CD4-positive, CD25-positive, alpha-beta regulatory T cell (primary cell): ENCODE measurements around the gene PPP2R1B. TPM values are rescaled to one million over a fixed set of nuclear protein-coding genes. Genes with fewer than 3 reads are reported as not detected.

Source experiments
- ATAC-seq, 2 donors: fragments of 150-1000 bp; cut with Tn5 transposase; one replicate each; pipeline ENCODE4 v1.10.0; 2021; ENCODE audit warnings: low read depth in 2 of 2, moderate number of reproducible peaks in 2 of 2, moderate library complexity in 1 of 2
- DNase-seq, 3 donors: peaks; one replicate each; pipeline versions ENCODE4 v3.0.0 to v3.0.0-alpha.2; 2012 to 2022; ENCODE audit warnings: mixed read lengths in 1 of 3
- H3K27ac ChIP-seq: one replicate; pipeline ENCODE4 v1.7.0; 2013; ENCODE audit warnings: mild to moderate bottlenecking, low read length; ENCODE audit not compliant: insufficient read depth, poor library complexity, severe bottlenecking
- H3K27me3 ChIP-seq: one replicate; pipeline ENCODE4 v1.7.0; 2013; ENCODE audit warnings: low read length; ENCODE audit not compliant: control insufficient read depth, insufficient read depth
- H3K36me3 ChIP-seq: one replicate; pipeline ENCODE4 v1.7.0; 2013; ENCODE audit warnings: mild to moderate bottlenecking, low read length, moderate library complexity; ENCODE audit not compliant: control insufficient read depth, insufficient read depth
- H3K4me1 ChIP-seq: 2 replicates; pipeline ENCODE4 v1.7.0; 2013; ENCODE audit warnings: mild to moderate bottlenecking, low read length; ENCODE audit not compliant: insufficient read depth, control insufficient read depth, poor library complexity, severe bottlenecking
- H3K4me3 ChIP-seq: one replicate; pipeline ENCODE4 v1.7.0; 2013; ENCODE audit warnings: low read depth, mild to moderate bottlenecking, low read length, moderate library complexity
- H3K9me3 ChIP-seq, 2 experiments: 1 replicate in 1 of 2; 2 replicates in 1 of 2; pipeline ENCODE4 v1.7.0; 2013; ENCODE audit warnings: low read length in 2 of 2, mild to moderate bottlenecking in 1 of 2, moderate library complexity in 1 of 2; ENCODE audit not compliant: control insufficient read depth in 2 of 2
- H3K27ac Mint-ChIP-seq, 3 donors: one replicate each; pipeline ENCODE4 v1.8.0; 2020 to 2022; ENCODE audit warnings: mild to moderate bottlenecking in 3 of 3, mixed read lengths in 3 of 3, moderate library complexity in 2 of 3
- H3K27me3 Mint-ChIP-seq: one replicate; pipeline ENCODE4 v1.8.0; 2022; ENCODE audit warnings: mild to moderate bottlenecking, mixed read lengths
- H3K36me3 Mint-ChIP-seq: one replicate; pipeline ENCODE4 v1.8.0; 2020; ENCODE audit warnings: mixed read lengths
- H3K4me1 Mint-ChIP-seq, 4 donors: one replicate each; pipeline ENCODE4 v1.8.0; 2020 to 2022; ENCODE audit warnings: mixed read lengths in 4 of 4, mild to moderate bottlenecking in 1 of 4
- H3K4me3 Mint-ChIP-seq, 4 donors: one replicate each; pipeline ENCODE4 v1.8.0; 2020 to 2022; ENCODE audit warnings: mild to moderate bottlenecking in 4 of 4, mixed read lengths in 4 of 4, moderate library complexity in 3 of 4
- H3K9me3 Mint-ChIP-seq, 7 donors: one replicate each; pipeline ENCODE4 v1.8.0; 2020 to 2022; ENCODE audit warnings: mixed read lengths in 7 of 7, mild to moderate bottlenecking in 3 of 7, moderate library complexity in 2 of 7
- polyA plus RNA-seq, 4 donors: library from polyadenylated mRNA; unstranded; fragments of 300-500 nt; fragmentation: Illumina TruSeq; gene quantifications; one replicate each; pipeline ENCODE4 v1.2.3, GENCODE V29; 2021
- total RNA-seq: library from RNA; stranded (reverse); gene quantifications from one replicate; pipeline ENCODE4 v1.2.3, GENCODE V29; 2022

PPP2R1B gene
- total and polyA plus RNA-seq, 5 donors from 2014 or later = 16.5 to 45.9 (median 23.5) TPM

- no peaks in the 10 kb centered on the region for H3K4me1 ChIP-seq
- Mint-ChIP-seq H3K4me3 (no peak overlapping the region), H3K27me3 (no peaks in the 10 kb centered on the region), H3K9me3 (no peaks in the 10 kb centered on the region), H3K36me3 (peaks cover 55% of the 10 kb centered on the region), H3K27ac (peak overlapping the region in 1 of 3 donors; percentile 33), H3K4me1 (peaks cover 4 to 12% (median 11%) of the 10 kb centered on the region in 4 donors)
- DNase-seq (no peak), ATAC-seq (no peak)
- H3K36me3 ChIP-seq = peaks cover 76% of the 10 kb centered on the region
- H3K27ac ChIP-seq = no peak overlapping the region
- no peaks in the 10 kb centered on the region for H3K9me3 ChIP-seq
- no peaks in the 10 kb centered on the region for H3K27me3 ChIP-seq
- no peak overlapping the region for H3K4me3 ChIP-seq
These were observed 24.4 kb downstream of the PPP2R1B start for GRCh38 chr11:111741751-111742150.

GRCh38 chr11:111739299-111739698 lies 26.9 kb downstream of the PPP2R1B start:
- Mint-ChIP-seq H3K27me3 (no peaks in the 10 kb centered on the region), H3K36me3 (peaks cover 38% of the 10 kb centered on the region), H3K4me1 (peaks cover 2 to 17% (median 11%) of the 10 kb centered on the region in 4 donors), H3K27ac (peak overlapping the region in 1 of 3 donors; percentile 47), H3K4me3 (no peak overlapping the region), H3K9me3 (no peaks in the 10 kb centered on the region)
- no peak overlapping the region for H3K4me3 ChIP-seq
- H3K9me3 ChIP-seq = no peaks in the 10 kb centered on the region
- H3K27me3 ChIP-seq = no peaks in the 10 kb centered on the region
- H3K4me1 ChIP-seq = no peaks in the 10 kb centered on the region
- ATAC-seq (no peak), DNase-seq (no peak)
- no peak overlapping the region for H3K27ac ChIP-seq
- H3K36me3 ChIP-seq = peaks cover 55% of the 10 kb centered on the region

GRCh38 chr11:111737444-111738210 lies 28.6 kb downstream of the PPP2R1B start:
- no peak overlapping the region for H3K4me3 Mint-ChIP-seq
- DNase-seq (no peak), ATAC-seq (no peak)
- Histone ChIP-seq H3K36me3 (peaks cover 43% of the 10 kb centered on the region), H3K27ac (no peak overlapping the region), H3K9me3 (no peaks in the 10 kb centered on the region), H3K27me3 (no peaks in the 10 kb centered on the region), H3K4me1 (no peaks in the 10 kb centered on the region), H3K4me3 (no peak overlapping the region)
- H3K27ac Mint-ChIP-seq = peak overlapping the region; percentile 84 to 86 (median 85)
- peaks cover 30% of the 10 kb centered on the region for H3K36me3 Mint-ChIP-seq
- H3K9me3 Mint-ChIP-seq = no peaks in the 10 kb centered on the region
- no peaks in the 10 kb centered on the region for H3K27me3 Mint-ChIP-seq
- peaks cover 0 to 17% (median 7%) of the 10 kb centered on the region in 4 donors for H3K4me1 Mint-ChIP-seq

- no peaks in the 10 kb centered on the region for H3K27me3 Mint-ChIP-seq
- Histone ChIP-seq H3K4me1 (no peaks in the 10 kb centered on the region), H3K27me3 (no peaks in the 10 kb centered on the region), H3K27ac (no peak overlapping the region), H3K9me3 (no peaks in the 10 kb centered on the region), H3K36me3 (peaks cover 36% of the 10 kb centered on the region), H3K4me3 (no peak overlapping the region)
- peaks cover 24% of the 10 kb centered on the region for H3K36me3 Mint-ChIP-seq
- DNase-seq (no peak), ATAC-seq (no peak)
- H3K4me1 Mint-ChIP-seq = peaks cover 0 to 17% (median 7%) of the 10 kb centered on the region in 4 donors
- peak overlapping the region; percentile 49 to 86 (median 84) for H3K27ac Mint-ChIP-seq
- no peak overlapping the region for H3K4me3 Mint-ChIP-seq
- no peaks in the 10 kb centered on the region for H3K9me3 Mint-ChIP-seq
These were observed 29.4 kb downstream of the PPP2R1B start for GRCh38 chr11:111736621-111737443.

- Histone ChIP-seq H3K36me3 (peaks cover 29% of the 10 kb centered on the region), H3K4me3 (no peak overlapping the region), H3K27ac (no peak overlapping the region), H3K27me3 (no peaks in the 10 kb centered on the region), H3K4me1 (no peaks in the 10 kb centered on the region), H3K9me3 (no peaks in the 10 kb centered on the region)
- H3K36me3 Mint-ChIP-seq = peaks cover 17% of the 10 kb centered on the region
- peak overlapping the region in 2 of 3 donors; percentile 32 to 84 for H3K27ac Mint-ChIP-seq
- no peak overlapping the region for H3K4me3 Mint-ChIP-seq
- H3K4me1 Mint-ChIP-seq = peaks cover 0 to 17% (median 7%) of the 10 kb centered on the region in 4 donors
- DNase-seq (no peak), ATAC-seq (no peak)
- no peaks in the 10 kb centered on the region for H3K27me3 Mint-ChIP-seq
- H3K9me3 Mint-ChIP-seq = no peaks in the 10 kb centered on the region
These were observed 30.0 kb downstream of the PPP2R1B start for GRCh38 chr11:111736181-111736590.

GRCh38 chr11:111735262-111736116 lies 30.7 kb downstream of the PPP2R1B start:
- no peak overlapping the region for H3K4me3 Mint-ChIP-seq
- H3K27me3 Mint-ChIP-seq = no peaks in the 10 kb centered on the region
- Histone ChIP-seq H3K4me1 (no peaks in the 10 kb centered on the region), H3K4me3 (no peak overlapping the region), H3K27ac (no peak overlapping the region), H3K36me3 (peaks cover 22% of the 10 kb centered on the region), H3K9me3 (no peaks in the 10 kb centered on the region), H3K27me3 (no peaks in the 10 kb centered on the region)
- H3K27ac Mint-ChIP-seq = peak overlapping the region; percentile 84 to 88 (median 86)
- no peaks in the 10 kb centered on the region for H3K9me3 Mint-ChIP-seq
- ATAC-seq (no peak), DNase-seq (peak in 1 of 3 donors; percentile 7)
- H3K4me1 Mint-ChIP-seq = peaks cover 0 to 17% (median 7%) of the 10 kb centered on the region in 4 donors
- H3K36me3 Mint-ChIP-seq = peaks cover 11% of the 10 kb centered on the region

- no peak overlapping the region for H3K4me3 ChIP-seq
- no peaks in the 10 kb centered on the region for H3K27me3 Mint-ChIP-seq
- DNase-seq = no peak
- H3K9me3 Mint-ChIP-seq = no peaks in the 10 kb centered on the region
- ATAC-seq = no peak
- no peak overlapping the region for H3K4me3 Mint-ChIP-seq
- no peaks in the 10 kb centered on the region for H3K9me3 ChIP-seq
- peaks cover 9% of the 10 kb centered on the region for H3K36me3 Mint-ChIP-seq
- peaks cover 17% of the 10 kb centered on the region for H3K36me3 ChIP-seq
- H3K27me3 ChIP-seq = no peaks in the 10 kb centered on the region
- H3K4me1 Mint-ChIP-seq = peaks cover 0 to 17% (median 7%) of the 10 kb centered on the region in 4 donors
- H3K27ac ChIP-seq = no peak overlapping the region
- H3K27ac Mint-ChIP-seq = peak overlapping the region; percentile 53 to 88 (median 86)
- no peaks in the 10 kb centered on the region for H3K4me1 ChIP-seq
These were observed 31.3 kb downstream of the PPP2R1B start for GRCh38 chr11:111734954-111735261.
